SK-N-DZ (cell line): ENCODE results near the gene MAPK8IP2. TPM values are rescaled to one million over a fixed set of nuclear protein-coding genes. Genes with fewer than 3 reads are reported as not detected.
A peak's percentile ranks its signal among the peaks of the same experiment; 100 is the strongest.

Experiments used
- DNase-seq: peaks from one replicate; pipeline ENCODE4 v3.0.0-alpha.2; 2015; ENCODE audit warnings: low spot score
- polyA plus RNA-seq, 2 experiments: library from polyadenylated mRNA; depleted of rRNA; stranded (reverse); fragments of >200 nt; gene quantifications; 2 replicates each; pipeline ENCODE4 v1.2.3, GENCODE V29; 2014

The MAPK8IP2 gene
- 40.5 and 51.3 TPM in 2 replicates for polyA plus RNA-seq (2014; cell fraction: cytosol; rRNA removed)
- polyA plus RNA-seq (2014; cell fraction: nucleus; rRNA removed), result 53.5 and 59.1 TPM in 2 replicates

DNA sequence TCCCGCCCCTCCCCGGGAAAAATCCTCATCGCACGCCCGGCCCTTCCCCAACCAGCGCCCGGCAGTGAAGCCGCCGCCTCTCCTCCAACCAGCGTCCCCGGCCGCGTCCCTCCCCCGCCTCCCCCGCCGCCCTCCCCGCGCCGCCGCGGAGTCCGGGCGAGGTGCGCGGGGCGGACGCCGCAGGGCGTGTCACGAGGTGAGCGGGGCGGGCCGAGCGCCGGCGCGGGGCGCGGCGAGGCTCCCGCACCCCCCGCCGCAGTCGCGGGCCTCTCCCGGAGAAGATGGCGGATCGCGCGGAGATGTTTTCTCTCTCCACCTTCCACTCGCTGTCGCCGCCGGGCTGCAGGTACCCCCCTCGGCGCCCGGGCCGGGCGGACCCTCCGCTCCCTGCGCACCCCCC, at the start of gene MAPK8IP2:
MAPK8IP2 (plus strand) TSS at position 256 of the 400 bp plus-strand sequence; CDS start at position 282, 26 bp downstream.
- DNase-seq, result peak; percentile 41

DNA sequence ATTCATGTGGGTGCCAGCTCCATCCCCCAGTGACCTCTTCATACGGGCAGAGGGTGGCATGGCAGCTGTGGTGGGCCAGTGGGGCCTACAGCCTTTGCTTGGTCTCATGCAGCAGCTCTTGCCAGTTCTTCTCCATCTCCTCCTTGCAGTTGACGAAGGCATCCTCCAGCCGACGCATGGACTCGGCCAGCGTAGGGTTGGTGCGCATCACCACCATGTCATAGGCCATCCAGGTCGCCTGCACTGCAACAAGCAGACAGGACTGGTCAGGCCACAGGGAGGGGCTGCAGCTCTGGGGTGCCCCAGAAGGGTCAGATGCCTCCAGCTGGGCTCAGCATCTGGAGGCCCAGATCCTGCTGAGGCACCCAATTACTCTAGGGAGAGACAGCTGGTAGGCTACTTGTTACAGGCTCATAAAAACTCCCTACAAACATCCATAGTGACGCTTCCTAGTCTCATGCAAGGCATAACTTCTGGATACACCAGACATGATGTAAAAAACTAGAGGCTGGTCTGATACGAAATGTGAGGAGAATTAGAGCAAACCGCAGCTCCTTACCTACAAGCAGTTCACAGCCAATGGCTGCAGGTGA, 49.3 kb upstream of the MAPK8IP2 start:
- no peak for DNase-seq

DNA sequence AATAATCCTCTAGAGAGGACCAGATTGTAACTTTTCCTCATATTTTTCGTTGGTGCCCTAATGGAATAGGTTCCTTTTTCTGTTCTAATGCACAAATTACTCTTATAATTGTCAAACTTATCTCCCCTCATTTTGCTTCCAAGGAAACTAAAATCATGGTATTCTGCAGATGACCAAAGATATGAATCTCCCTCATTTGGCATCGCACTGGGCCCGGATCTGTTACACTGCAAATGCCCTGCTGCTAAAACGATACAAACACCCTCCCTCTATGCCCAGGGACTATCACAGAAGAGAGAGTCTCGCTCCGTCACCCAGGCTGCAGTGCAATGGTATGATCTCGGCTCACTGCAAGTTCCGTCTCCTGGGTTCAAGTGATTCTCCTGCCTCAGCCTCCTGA, 47.3 kb upstream of the MAPK8IP2 start:
- no peak for DNase-seq

DNA sequence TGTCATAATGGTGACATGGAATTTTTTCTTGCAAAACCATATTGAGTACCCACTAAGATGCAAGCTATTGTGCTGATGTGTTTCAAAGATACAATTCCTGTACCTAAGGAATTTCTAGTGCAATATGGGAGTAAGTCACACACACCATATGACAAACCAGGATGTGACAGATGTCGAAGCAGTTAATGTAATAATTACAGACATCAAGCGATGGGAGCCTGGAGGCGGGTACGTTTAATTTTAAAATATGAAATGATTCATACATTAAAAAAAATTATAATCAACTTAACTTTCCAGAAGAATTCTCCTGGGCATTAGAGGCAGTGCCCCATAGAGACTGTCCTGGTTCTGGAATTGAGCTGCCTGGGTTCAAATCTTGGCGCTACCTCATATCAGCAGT, 43.9 kb upstream of the MAPK8IP2 start:
- DNase-seq, result no peak

DNA sequence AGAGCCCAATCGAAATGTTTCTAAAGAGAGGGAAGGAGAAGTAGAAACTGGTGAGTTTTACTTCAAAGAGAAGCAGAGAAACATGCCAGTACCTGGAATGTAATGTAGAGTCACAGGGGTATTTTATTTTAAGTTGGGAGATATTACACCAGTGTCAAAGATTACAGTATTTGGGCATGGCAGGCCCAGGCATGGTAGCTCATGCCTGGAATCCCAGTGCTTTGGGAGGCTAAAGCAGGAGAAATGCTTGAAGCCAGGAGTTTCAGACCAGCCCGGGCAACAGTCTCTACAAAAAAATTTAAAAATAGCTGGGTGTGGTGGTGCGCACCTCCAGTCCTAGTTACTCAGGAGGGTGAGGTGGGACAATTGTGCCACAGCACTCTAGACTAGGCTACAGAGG, 40.6 kb upstream of the MAPK8IP2 start:
- no peak for DNase-seq

DNA sequence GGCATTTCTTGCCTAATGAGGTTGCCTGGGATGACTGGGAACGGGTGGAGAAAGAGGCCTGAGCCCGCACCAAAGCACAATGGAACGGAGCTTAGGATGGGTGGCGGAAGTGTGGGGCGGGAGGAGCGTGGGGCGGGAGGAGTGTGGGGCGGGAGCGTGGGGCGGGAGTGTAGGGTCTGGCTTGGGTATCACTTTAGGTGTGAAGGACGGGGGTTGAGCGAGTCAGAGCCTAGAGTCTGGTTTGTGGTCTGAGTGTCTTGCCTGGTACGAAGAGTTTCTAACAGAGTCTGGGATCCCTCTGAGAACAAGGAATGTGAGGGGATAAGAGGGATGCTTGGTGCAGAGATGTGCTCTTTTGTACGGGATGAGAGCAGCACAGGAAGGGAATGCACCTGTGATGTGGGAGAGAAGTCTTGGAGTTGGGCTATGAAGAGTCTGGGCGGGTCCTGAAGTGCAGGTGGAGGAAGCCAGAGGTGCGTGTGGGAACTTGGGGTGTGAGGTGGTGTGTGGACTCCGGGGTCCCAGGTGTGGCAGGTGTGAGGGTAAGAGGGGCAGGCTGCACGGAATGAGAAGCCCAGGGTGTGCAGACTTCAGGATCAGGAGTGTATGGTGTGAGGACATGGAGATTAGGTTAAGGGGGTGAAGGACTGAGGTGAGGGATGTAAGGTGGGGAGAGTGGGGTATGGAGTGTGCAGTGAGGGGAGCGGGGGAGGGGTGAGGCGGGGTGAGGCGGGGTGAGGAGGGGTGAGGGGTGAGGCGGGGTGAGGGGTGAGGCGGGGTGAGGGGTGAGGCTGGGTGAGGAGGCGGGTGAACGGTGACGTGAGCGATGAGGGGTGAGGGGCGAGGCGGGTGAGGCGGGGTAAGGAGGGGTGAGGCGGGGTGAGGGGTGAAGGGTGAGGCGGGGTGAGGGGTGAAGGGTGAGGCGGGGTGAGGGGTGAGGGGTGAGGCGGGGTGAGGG, 38.9 kb upstream of the MAPK8IP2 start:
- DNase-seq, result no peak

DNA sequence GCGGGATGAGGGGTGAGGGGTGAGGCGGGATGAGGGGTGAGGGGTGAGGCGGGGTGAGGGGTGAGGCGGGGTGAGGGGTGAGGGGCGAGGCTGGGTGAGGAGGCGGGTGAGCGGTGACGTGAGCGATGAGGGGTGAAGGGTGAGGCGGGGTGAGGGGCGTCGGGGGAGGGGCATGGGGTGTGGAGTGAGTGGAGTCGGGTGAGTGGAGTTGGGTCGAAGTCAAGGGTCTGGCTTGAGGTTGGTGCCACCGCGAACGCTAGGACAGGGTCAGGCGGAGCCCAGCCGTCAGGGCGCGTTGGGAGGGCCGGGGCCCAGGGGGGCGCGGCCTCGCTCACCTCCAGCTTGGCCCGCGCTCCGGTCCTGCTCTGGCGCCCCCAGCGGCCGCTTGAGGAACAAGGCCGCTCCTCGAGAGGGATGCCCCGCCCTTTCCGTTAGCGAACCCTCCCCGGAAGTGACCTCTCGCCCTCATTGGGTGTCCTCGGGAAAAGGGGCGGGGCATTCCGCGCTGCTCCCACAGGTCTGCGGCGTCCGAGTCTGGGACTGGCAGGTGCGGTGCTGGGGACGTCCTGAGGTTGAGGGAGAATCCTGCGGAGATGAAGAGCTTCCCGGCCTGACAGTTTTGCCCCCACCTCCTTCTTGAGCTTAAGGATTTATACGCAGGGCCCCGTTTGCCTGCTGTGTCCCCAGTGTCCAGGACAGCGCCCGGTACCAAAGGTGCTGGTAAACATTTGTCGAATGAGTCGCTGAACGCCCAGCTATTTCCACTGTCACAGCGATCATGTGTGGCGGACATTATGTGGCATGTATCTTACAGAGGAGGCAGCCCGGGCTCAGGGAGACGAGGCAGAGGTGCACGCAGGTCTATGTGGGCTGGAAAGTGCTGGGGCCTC, 37.8 kb upstream of the MAPK8IP2 start, which contains the start of gene SYCE3:
SYCE3 (minus strand) TSS at position 397 of the 890 bp plus-strand sequence. CDS start 6,514 bp downstream, outside the sequence.
- DNase-seq, result peak; percentile 94

DNA sequence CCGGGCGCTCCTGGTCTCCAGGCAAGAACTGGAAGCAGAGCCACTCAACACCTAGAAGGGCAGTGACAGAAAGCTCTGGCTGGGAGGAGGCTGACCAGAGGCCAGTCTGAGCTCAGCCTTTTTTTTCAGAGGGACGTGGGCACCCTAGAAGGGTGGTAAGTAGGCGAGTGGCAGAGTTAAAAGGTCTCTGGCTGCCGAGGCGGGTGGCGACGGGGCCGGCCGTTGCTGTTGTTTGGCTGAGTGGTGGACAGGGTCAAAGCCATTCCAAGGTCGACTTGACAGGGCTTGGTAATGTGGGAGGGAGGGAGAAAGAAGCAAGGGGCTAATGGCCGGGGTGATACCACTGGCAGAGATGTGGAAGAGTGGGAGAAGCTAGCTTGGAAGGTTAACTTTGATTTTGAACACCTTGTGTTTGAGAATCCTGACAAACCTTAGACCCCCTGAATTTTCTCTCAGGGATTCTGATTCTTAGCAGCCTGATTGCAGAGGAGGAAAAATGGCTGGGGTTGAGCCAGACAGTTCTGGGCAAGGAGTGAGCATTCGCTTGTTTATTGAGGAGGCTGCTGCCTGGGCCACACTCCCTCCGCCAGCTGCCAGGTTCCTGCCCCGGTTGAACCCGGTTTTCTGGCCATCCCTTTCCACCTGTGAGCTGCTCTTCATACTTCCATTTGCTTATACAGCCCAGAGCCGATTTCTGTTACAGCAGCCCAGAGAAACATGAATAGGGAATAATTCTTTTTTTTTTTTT, 37.0 kb upstream of the MAPK8IP2 start:
- no peak for DNase-seq

DNA sequence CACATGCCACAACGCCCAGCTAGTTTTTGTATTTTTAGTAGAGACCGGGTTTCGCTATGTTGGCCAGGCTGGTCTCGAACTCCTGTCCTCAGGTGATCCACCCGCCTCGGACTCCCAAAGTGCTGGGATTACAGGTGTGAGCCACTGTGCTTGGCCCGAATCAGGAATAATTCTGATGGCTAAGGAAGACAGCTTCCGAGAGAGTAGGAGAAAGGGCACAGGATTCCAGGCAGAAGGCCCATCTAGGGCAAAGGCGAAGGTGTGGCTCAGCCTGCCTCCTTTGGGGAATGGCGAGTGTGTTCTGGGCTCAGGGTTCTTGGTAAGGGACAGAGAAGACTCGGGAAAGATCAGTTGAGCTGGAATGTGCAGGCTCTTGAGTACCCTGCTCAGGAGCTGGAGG, 36.3 kb upstream of the MAPK8IP2 start:
- DNase-seq, result no peak

DNA sequence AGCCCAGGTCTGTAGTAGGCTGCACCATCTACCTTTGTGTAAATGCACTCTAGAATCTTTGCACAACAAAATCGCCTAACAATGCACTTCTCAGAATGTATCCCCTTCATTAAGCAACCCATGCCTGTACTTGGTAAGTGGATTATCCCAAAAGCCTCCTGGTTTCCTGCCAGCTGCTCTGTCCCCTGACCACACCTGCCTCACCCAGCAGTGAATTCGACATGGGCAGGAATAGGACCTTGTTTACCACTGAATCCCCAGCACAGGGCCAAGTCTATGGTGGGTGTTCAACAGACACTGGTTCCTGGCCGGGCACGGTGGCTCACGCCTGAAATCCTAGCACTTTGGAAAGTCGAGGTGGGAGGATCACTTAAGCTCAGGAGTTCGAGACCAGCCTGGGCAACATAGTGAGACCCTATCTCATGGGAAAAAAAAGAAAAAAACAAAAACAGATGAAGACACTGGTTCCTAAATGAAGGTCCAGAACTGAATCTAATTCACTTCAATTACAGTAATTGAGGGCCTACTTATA, 32.8 kb upstream of the MAPK8IP2 start:
- no peak for DNase-seq

DNA sequence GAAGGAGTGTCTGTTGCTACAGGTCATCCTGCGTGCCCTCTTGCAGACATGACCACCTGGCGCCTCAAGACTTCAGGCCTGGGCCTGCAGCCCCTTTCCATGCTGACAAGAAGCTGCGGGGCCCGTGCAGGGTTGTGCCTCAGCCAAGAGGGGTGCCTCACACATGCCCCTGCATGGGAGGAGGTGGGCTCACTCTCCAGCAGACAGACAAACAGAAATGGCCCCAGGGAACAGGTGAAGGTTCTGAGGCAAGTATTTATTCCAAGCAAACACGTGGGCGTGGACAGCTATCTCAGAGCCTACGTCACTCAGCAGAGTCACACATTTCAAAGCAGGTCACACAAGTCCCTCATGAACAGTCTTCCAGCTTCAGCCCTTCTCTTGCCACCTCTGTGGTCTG, 32.0 kb upstream of the MAPK8IP2 start:
- DNase-seq, result no peak

DNA sequence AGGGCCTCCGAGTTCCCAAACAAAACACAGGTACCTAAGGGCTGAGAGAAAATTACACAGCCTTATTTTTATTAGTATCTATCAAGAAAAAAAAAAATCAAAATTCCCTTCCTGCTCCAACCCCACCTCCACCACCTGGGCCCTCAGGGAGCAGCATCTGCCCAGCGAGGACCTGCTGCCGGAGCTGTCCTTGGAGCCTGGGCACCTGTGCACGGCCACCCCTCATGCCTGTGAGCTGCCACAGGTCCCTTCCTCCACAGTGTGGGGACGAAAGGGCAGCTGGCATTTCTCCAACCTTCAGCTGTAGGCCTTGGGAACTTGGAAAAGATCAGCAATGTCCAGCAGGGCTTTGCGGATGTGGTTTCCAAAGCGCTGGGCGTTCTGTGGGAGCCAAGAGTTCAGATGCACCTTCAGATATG, 31.5 kb upstream of the MAPK8IP2 start:
- no peak for DNase-seq

DNA sequence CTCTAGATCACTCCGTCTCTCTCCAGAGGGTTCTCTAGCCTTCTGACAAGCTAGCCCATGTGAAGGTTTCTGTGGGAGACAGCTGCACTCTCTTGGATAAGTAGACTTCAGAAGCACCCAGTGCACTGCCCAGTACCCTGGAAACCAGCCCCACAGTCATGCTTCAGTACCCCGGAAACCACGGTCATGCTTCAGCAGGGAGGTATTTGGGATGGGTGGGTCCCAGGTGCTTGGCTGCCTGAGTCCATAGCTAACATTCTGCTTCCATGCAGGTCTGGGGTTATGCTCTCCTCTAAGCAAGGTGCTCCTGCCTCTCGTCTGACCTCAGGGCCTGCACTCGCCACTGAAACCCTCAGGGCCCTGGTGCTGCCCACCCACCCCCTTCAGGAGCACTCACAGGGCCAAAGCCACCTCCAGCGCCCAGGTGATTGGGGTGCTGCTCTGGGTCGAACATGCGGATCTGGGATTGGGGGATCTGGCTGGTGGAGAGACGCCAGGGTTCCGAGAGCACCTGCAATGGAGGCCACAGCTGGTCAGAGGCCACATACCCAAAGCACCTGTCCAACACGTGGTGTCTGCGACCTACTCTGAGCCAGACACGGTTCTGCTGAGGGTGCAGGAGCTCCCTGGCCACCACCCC, 30.6 kb upstream of the MAPK8IP2 start:
- no peak for DNase-seq

DNA sequence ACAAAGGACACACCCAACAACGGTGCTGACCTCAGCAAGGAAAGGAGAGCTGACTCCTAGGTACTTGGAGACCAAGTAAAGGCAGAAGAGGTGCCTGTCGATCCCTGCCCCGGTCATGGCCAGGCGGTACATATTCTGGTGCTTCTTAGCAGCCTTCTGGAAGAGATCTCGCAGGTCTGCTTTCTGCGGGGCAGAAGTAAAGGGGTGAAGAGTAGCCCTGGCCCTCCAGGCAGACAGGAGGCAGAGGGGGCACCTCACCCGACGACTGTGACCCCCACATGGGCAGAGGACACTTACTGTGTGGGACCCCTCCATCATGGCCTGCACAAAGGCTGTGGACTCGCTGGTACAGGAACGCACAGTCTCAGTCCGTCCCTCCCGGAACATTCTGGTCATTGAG, 29.7 kb upstream of the MAPK8IP2 start:
- DNase-seq, result no peak

DNA sequence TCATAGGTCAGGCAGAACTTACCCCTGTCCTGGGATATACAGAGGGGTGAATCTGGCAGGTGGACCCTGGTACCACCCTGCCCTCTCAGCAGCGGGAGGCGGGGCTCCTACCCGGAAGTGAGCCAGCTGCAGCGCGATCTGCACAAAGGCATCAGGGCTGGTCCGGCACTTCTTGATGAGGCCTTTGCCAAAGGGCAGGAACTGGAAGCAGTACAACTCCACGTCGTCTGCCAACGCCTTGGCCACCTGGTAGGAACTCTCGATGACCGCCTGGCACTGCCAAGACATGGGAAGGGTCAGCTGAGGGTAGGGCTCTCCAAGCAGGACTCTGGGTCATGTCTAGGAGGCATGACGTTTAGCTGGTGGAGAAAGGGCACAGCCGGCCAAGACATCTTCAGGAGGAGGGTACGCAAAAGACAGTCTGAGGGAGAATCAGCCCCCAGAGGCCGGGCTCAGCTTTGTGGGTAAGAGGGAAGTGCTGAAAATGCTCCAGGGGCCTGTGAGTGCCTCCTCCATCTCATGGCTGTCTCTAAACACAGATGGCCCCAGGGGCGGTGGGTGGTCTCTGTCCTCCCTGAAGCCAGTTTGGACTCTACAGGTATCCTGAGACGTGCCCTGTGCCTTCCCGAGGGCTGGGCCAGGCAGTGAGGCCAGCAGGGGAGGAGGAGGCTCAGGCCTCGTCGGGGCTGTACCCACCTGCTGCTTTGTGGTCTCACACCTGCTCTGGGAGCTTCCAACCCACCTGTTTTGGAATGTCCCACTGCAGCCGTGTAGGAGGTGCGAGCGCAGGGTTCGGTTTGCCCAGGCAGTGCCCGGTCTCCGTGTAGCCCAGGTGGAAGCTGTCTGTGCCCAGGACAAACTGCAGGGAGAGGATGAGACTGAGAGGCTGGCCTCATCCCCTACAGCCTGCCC, 29.1 kb upstream of the MAPK8IP2 start:
- no peak for DNase-seq

DNA sequence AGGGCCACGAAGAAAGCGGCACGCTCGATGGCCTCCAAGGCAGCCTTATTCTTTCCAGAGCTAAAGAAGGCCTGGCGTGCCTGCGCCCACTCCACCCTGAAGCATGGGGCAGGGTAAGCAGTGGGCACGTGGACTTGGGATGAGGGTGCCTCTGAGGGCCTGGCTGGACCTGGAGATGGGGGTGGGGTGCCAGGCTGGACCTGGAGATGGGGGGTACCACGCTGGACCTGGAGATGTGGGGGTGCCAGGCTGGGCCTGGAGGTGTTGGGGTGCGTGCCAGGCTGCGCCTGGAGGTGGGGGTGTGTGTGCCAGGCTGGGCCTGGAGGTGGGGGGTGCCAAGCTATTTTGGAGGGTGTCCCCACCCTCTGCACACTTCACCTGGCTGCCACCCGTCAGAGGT, 27.6 kb upstream of the MAPK8IP2 start:
- DNase-seq, result no peak

DNA sequence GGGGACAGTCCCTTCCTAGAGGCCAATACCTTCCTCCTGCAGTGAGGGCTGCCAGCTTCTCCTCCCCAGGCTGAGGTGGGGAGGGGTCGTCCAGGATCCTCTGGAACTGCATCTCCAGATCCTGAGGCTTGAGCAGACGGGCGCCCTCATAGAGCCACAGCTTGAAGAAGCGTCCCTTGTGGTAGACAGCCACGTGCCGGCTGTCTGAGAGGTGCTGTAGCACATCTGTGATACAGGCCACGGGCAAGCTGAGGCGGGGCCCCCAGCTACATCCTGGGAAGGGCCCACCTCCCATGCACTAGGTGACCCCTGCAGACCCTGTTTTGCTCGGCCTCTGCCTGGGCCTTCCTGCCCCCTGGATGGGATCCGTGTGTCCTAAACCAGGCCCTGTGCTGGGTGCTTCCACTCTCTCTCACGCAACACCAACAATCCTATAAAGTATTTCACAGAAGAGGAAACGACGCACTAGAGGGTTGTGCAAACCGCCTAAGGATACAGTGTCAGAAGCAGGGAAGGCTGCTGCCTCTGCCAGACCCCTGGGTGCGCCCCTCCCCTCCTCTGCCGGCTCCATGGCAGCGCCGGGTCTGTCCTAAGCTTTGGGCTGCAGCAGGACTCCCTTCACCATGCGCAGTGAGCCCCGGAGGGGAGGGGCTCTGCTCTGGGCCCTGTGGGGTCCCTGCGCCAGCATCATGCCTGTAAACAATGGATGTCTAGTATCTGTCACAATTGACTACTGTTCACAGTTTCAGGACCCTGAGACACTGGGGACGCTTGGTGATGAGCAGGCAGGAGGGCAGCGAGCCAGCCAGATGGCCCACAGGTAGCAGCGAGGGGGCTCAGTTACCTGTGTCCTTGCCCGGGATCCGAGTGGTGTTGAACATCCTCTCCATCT, 26.9 kb upstream of the MAPK8IP2 start:
- no peak for DNase-seq

DNA sequence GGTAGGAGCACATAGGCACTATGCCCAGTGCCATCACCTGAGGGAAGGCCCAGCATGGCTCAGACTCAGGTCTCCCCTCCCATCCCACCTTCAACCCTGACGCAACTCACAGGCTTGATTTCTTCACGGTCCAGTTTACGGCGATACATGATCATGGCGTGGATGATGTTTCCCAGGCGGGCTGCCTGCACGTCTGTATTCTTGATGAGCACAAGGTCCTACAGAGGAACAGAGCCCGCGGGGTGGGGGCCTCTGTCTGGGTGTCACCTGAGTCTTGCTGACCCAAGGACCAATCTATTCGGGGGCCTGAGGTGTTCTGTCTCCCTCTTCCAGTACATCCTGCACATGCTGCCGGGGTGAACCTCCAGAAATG, 26.2 kb upstream of the MAPK8IP2 start:
- DNase-seq, result no peak
